CD4-positive, alpha-beta T cell treated with Interleukin-10 for 1 hour (primary cell): ENCODE data around the gene ARHGAP26.
"Not testable (repeated sequence)": the region's sequence is repeated elsewhere in the genome, so short reads cannot be mapped to it uniquely, and the experiment has no call there.

Experiments used
- DNase-seq: peaks from one replicate; pipeline ENCODE4 v3.0.0-alpha.2; 2020

The ARHGAP26 gene

DNA sequence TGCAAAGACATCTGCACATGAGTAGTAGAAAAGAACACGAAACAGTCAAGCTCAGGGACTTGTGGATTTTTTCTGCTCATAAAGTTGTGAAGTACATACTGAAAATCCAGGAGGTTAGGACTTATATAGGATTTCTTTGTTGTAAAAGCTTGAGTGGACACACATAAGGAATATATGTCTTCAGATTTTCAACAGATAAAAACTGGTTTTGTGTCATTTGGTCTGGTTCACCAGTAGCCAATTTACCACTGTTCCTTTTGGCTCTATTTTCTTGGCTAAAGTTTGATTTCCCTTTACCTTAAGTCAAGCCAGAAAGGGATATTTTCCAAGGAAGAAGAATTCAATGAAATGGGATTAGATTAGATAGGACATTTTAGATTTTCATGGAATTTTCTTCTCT lies 429.0 kb downstream of the ARHGAP26 start:
- no peak for DNase-seq

DNA sequence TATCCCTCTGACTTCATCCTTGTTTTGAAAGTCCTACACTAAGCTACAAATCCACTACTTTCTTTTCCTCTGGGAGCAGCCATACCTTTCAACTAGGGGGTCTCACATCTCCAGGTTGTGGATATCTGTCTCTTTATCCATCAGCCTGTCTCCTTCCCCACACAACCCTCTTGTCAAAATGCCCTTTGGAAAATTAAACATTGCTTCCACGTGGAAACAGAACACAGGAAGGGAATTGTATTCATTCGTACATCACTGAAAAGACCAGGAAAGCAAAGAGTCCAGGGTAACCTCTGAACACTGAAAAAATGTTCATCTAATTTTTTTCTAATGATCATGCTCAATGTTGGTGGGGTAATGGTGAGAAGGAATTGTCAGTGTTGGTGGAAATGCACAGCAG lies 429.7 kb downstream of the ARHGAP26 start:
- DNase-seq, result no peak

DNA sequence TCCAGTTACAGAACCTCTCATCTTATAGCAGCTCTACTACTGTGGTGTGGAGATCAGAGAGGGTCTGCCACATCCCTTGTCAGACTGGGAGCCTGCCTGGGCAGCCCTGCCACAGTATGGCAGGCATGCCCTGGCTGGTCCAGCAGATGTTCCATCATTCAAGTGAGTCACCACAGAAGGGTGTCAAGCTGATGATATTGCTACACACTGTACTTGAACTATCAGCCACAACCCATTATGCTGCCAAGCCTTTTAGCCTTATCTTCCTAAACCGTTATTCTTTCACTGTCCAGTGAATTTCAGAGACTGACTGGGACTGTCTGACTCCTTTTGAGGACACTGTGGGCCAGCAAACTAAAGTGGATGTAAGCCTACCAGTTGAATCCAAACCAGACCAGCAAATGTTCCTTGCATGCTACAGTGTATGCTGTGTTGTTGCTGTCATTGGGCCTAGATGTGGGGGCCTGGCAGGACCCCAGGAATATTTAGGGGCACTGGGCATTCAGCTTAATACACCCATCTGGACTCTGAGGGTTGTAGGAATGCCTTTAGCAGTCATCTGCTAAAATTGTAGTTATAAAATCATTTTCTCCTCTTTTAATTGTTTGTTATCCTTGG lies 430.7 kb downstream of the ARHGAP26 start:
- no peak for DNase-seq

DNA sequence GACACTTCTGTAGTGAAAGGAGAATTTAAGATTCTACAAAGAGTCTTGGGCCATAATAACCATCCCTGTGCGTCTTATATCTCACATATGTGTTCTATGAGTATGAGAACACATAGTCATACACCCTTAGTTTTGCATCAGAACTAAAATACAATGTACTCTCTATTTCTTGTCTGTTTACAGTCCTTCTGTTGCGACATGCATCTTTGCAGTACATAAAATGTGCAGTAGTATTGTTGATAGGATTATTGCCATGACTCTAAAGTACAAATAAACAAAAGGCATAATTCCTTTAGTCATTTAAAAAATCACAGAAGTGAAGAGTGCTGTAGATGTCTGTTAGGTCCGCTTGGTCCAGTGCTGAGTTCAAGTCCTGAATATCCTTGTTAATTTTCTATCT lies 431.4 kb downstream of the ARHGAP26 start:
- DNase-seq, result no peak

DNA sequence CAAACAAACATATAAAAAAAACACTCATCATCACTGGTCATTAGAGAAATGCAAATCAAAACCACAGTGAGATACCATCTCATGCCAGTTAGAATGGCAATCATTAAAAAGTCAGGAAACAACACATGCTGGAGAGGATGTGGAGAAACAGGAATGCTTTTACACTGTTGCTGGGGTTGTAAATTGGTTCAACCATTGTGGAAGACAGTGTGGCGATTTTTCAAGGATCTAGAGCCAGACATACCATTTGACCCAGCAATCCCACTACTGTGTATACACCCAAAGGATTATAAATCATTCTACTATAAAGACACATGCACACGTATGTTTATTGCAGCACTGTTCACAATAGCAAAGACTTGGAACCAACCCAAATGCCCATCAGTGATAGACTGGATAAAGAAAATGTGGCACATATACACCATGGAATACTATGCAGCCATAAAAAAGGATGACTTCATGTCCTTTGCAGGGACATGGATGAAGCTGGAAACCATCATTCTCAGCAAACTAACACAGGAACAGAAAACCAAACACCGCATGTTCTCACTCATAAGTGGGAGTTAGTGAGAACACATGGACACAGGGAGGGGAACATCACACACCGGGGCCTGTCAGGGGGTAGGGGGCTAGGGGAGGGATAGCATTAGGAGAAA lies 433.3 kb downstream of the ARHGAP26 start:
- DNase-seq, result not testable (repeated sequence)

DNA sequence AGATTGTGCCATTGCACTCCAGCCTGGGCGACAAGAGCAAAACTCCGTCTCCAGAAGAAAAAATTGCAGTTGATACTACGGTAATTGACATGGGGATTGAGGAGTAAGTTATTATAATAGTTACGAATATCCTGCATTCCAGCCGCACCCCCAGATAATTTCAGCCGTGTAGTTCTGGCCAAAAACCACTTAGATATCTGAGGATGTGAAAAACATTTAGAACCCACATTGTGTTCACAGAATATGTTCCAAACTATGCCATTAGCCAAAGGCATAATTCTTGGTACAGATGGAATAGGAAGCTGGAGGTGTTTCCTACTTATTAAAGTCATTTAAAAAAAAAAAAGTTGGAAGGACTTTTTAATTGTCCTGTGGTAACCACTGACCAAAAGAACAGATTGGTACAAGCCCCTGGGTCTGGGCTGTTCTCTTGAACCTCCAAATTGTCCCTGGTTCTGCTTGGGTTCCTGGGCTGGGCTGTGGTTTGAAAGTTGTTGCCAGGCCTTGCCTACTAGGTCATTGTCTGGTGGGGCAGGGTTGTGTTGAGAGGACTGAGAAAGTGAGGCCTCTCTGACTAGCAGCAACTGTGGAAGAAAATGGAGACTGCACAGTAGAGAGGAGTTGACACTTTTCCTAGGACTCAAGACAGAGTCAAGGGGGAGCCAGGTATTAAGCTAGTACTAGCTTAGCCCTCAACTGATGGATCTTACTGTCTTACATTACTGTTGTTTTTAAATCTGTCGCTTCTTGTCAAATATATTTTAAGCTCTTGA lies 434.5 kb downstream of the ARHGAP26 start:
- no peak for DNase-seq

DNA sequence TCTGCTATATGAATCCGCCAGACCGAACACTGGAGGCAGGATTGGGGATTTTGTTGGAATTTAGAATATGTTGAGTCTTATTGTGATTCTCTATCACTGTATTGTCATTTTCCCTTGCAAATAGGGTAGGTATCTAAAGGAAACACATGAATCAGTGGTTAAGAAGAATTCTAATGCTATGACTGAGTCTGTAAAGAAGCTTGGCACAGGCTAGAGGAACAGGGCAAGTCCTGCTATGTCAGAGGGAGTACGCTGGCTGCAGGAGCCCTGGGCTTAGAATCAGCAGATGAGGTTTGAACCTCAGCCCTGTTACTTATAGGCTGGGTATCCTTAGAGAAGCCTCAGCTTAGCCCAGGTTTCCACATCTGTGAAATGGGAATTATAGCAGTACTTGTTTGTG lies 435.2 kb downstream of the ARHGAP26 start:
- no peak for DNase-seq

DNA sequence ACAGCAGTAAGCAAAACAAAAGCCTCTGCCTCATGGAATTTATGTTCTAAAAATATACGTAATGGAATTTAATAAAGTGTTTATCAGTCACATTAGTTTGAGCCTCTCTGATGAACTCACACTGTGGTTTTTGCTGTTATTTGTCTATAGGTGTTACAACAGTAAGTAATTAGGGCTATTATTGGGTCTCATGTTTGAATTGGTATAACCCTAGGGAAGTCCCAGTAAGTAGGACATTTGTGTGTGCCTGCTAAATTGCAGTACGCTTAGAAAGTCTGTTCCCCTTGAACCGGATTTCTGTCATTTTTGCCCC lies 435.7 kb downstream of the ARHGAP26 start:
- DNase-seq, result no peak

DNA sequence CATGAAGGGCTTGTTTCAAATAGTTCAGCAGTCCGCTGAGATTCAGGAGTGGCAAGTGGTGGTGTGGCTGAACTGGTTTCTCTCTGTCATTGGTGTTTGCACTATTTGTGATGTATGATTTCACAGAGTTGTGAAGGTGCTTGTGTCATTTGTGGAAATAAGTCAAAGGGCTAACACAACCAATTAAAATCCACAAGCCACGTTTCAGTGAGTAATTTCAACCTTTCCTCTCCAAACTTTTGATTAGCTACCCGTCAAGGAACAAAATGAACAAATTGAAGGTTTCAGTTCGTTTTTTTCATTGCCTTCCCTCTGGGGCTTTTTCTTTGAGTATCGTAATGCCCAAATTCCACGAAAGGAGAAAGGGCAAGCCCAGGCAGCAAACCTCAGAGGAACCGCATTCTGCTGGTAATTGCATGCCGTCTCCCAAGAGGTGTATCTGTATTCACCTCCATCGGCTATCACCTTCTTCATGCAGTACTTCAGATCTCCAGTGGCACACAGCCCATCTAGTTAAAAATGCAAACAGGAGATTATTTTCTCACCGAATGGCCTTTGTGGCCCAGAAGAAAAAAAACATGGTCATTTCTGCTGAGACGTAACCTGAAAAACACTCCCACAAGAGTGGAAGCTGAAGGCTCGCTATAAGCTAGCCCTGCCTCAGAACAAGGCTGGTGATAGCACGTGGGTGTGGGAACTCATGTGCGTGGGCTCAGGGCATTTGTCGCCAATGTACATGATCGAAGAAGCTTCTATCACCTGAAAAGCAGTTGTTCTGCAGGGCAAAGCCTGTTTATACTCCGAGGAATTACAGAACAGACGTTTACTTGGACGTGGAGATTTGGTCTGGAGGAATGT lies 436.2 kb downstream of the ARHGAP26 start:
- DNase-seq, result no peak

DNA sequence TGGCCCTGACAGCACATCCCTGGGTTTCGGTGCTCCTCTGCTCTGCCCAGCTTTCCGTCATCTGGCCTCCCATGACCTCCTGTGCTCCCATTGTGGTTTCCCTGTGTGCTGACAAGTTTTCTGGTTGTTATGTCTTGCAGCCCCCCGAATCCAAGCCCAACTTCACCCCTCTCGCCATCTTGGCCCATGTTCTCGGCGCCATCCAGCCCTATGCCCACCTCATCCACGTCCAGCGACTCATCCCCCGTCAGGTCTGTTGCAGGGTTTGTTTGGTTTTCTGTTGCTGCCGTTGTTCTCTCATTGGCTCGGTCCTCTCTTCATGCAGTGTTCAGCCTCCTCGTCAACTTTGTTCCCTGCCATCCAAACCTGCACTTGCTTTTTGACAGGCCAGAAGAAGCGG lies 436.9 kb downstream of the ARHGAP26 start:
- DNase-seq, result no peak

DNA sequence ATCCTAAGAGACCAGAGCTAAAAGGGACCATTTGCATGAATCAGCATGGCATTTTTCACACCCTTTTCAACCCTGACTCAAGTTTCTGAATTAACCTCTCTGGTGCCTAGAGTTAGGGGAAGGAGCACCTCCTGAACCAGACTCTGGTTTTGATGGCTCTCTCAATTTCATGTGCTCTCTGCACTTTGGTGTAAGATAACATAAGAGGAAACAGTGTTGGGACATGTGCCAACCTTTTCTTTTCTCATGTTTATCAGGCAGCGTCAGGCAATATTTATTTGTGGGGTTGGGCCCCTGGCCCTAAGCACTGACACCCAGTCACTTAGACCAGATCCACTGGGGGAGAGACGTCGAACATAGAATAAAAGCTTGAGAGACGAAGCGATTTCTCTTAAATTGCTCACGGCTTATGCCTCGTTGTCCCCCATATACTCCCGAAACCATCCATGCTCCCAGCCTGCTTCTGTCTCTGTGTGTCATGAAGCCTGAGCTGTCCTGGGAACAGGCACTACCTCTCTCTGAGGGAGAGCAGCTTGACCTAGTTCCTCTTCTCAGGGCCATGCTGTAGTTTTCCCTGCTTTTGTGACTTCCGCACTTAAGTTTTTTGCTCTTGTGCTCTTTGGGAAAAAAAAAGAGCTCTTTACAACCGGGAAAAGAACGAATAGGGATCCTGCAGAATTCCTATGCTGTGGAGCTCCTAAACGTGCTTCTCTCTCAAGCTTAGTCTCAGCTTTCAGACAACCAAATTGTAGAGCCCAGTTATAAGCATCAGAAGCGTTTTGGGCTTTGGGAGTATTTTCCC lies 437.6 kb downstream of the ARHGAP26 start:
- no peak for DNase-seq

DNA sequence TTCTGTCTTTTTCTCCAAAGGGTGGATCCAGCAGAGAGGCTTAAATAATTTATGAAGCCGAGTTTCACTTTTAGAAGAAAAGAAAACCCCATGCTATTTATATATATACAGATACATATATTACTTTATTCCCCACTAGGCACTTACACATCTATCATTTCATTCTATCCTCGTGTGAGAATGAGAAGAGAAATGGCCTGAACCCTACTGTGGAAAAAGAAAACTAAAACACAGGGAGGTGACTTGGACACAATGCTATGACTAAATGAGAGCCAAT lies 438.1 kb downstream of the ARHGAP26 start:
- DNase-seq, result no peak

DNA sequence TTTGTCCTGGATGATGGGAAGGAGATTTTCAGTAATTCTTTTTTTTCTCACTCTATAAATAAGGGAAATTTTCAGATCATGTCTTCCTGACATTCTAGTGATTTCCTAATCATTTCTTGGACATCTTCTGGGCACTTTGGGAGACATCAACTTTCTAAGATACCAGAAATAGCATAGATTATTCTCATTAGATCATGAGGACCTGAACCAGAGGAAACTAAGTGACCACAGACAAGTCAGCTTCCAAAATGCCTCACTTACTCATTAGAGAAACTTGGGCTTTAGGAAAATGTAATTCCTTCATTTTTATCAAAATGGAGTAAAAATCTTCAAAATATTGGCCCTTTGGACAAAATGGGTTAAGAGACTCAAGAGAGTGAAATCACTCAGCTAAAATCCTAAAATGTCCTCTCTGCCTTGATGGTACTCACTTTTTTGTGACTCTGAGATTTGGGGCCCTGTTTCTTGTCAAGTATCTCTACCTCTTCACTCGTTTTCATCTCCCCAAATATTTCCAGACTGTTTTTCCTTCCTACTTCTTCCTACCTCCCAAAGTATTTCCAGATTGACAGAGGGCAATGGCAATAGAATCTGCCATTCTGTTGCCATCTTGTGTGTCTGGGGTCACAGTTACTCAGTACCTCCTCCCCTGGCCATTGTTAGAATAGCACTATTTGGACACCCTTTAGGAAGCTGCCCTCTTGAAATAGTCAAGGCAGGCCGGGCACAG lies 438.8 kb downstream of the ARHGAP26 start:
- no peak for DNase-seq

DNA sequence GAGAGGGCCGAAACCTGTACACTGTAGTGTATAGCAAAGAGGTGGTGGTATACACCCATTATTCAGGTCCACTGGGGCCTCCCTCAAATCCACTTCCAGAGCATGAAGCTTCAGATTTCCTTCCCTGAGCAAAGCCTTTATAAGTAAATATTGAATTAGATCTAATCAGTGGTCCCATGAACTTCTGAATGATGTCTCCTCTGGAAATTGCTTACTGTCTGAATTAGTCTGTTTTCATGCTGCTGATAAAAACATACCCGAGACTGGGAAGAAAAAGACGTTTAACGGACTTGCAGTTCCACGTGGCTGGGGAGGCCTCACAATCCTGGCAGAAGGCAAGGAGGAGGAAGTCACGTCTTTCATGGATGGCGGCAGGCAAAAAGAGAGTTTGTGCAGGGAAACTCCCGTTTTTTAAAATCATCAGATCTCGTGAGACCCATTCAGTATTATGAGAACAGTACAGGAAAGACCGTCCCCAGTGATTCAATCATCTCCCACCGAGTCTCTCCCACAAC lies 439.8 kb downstream of the ARHGAP26 start:
- no peak for DNase-seq

DNA sequence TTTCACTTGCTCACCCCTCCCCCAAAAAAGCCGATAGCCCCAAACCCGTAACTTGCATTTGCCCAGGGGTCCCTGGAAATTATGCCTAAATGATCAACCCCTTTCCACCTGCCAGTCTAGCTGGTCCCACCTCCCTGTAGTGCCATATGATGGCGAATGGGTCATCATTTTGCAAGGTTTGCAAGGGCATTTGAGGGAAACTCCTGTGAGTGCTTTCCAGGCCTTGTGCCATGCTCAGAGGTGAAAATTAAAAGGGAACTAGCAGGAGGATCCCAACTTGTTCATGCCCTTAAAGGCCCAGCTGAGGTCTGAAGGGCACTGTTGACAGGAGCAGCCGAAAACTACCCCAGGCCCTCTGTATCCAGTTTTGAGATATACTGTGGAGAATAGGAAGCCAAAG lies 440.4 kb downstream of the ARHGAP26 start:
- no peak for DNase-seq

DNA sequence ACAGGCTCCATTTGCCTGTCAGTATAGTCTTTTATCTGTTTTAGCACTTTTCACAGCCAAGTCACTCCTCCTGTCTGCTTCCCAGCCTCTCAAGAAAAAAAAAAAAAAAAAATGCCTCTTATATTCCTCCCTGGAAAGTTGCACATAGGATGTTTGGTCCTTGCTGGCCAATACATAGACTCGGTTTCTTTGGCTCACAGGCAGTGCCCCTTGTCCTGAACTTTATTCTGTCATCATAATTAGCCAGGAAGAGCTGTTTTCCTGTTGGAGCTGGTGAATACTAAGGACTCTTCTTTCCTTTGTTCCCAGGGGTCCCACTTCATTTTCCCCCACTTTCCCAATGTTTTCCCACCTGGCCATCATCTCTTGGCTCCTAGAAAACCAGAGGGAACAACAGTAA lies 442.1 kb downstream of the ARHGAP26 start:
- DNase-seq, result no peak

DNA sequence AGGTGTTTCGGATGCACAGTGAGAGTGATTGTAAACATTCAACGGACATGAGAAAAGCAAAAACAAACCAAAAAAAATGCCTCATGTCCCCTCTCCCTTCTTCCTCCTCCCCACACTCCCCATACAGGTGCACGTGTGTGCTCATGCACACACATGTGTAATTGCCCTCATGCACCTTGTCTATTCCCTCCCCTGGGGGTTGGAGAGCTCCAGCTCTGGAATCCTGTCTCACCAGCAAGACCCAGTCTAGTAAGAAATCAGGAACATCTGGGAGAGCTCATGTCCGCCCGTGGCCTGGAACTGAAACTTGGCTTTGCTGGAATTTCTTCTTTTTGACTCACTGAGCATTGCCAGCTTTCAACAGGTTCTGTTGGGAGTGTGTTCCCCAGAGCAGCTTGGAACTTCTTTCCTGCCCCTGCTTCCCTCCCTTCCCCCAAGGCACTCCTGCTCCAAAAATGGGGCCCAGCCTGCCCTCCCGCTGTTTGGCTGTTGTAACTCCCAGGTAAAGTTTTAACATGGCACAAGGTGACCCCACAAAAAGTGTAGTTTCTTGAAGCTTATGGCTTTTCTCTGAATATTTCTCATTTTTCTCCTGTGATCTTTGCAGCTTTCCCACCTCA lies 443.2 kb downstream of the ARHGAP26 start:
- no peak for DNase-seq

DNA sequence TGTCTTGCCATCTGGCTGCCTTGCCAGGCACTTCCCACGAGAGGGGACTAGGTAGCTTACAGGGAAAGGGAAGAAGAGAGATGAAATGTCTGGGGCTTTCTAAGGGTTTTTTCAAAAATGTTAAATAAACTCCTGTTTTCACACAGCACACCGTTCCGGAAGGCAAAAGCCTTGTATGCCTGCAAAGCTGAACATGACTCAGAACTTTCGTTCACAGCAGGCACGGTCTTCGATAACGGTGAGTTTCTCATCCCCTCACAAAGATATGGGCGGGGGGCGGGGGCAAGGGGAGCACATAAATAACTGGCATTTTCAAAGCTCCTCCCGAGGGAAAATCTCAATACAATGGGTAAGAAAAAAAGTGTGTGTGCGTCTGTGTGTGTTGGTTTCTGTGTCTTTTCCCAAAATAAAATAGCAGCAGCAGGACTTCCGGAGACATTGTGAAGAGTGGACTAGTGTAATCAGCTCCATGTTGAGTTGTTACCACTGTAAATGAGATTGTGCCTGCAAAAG lies 443.7 kb downstream of the ARHGAP26 start:
- DNase-seq, result no peak

DNA sequence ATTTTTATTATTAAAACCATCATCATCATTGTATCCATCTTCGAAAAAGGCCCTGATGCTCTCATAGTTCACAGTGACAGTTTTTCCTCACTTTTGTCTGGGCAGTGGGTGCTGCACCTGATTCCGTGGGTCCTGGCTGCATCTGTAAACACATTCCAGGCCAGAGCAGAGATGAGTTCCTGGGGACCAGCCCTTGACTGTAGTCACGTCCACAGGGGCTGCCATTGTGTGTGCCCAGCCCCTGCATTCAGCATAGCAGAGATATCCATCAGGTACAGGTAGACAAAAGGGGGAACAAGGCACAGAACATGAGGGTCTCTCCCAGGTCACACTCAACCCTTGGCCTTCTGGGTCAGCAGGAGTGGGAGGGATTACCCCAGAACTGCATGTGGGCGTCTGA lies 444.3 kb downstream of the ARHGAP26 start:
- DNase-seq, result no peak

DNA sequence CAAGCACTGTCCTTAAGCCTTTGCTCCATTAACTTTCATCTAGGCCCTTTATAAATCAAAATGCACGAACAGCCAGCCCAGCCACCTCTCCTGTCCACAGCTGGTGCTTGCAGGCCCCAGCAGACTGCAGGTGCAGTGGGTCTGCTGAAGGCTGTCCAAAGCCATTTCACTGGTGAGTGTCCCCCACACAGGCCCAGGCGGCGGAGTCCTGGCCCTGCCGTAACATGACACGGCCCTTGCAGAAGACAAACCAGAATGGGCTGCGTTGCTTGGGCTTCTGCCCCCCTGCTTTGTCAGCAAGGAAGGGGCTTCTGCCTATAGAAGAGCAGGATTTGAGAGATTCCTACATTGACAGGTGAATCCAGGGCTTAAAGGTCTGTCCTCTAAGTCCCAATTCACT lies 444.7 kb downstream of the ARHGAP26 start:
- no peak for DNase-seq

DNA sequence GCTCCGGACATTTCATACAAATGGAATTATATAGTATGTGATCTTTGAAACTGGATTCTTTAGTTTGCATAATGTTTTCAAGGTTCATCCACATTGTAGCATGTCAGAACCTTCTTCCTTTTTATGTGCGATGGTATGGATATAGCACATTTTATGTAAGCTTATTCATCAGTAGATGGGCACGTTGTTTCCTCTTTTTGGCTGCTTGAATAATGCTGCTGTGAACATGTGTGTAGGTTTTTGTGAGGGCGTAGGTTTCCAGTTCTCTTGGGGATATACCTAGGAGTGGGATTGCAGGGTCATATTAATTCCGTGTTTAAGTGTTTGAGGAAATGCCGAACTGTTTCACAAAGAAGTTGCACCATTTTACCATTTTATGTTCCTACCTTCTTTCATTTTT lies 445.5 kb downstream of the ARHGAP26 start:
- DNase-seq, result no peak
